Frontal cortex (tissue), 4 donors: Measurements from ENCODE around the gene RHCE. TPM values are rescaled to one million over a fixed set of nuclear protein-coding genes. Genes with fewer than 3 reads are reported as not detected.
"Not testable (repeated sequence)": the region's sequence is repeated elsewhere in the genome, so short reads cannot be mapped to it uniquely, and the experiment has no call there.

Experiments
- DNase-seq, 2 donors: peaks; one replicate each; pipeline ENCODE4 v3.0.0; 2012; ENCODE audit warnings: low spot score in 2 of 2
- FAIRE-seq: peaks from 2 replicates; lab custom pipeline; 2012; peaks lifted over from hg19 to GRCh38; lab: Jason Lieb, UNC
- total RNA-seq: library from RNA; depleted of rRNA; stranded (reverse); fragments of >200 nt; gene quantifications from one replicate; pipeline ENCODE4 v1.2.3, GENCODE V29; 2014
- donor health status: control.
- donor health status: control.
- donor health status: control.

The RHCE gene
- total RNA-seq = under 0.01 TPM

DNA sequence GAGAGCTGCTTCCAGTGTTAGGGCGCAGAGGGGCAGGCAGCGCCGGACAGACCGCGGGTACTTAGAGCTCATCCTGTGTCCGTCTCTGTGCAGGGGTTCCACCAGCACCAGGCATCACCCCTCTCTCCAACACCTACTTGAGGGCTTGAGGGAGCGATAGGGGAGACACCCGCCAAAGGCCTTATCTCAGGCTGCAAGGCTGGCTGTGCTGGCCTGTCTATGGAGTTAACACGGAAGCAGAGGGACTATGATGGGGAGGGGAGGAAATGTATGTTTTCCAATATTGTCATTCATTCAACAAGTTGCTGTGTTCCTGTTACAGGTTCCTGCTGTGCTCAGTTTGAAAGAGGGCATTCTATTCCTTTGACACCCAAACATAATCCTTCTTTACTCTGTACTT is at the start of gene RHCE:
Gene RHCE, minus strand, starts transcription at position 111 of the 400 bp plus-strand sequence. Its CDS starts 39 bp downstream, at position 72.
- FAIRE-seq, DNase-seq: not testable (repeated sequence)

GRCh38 chr1:25469177-25469576 is 48.6 kb upstream of the RHCE start:
- FAIRE-seq (no peak), DNase-seq (no peak)

DNA sequence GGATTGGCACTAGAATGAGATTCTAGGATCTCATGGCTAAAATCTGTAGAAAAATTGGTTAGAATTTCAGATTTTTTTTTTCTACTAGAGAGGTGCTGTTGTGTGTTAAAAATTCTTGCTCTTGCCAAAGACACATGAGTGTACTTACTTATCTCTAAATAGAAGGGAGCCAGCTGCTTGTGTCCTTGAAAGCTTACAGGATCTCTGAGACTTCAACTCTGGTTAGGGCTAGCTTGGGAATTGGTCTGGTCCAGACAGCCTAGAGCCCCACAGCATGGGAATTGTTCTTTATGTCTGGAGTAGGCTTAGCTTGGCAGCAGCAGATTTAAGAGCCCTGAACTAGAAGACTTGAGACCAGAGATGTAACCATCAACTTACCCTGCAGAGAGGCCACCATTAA is 47.4 kb upstream of the RHCE start:
- FAIRE-seq (no peak), DNase-seq (no peak)

GRCh38 chr1:25467616-25468015 is 47.0 kb upstream of the RHCE start:
- FAIRE-seq = no peak
- no peak for DNase-seq

DNA sequence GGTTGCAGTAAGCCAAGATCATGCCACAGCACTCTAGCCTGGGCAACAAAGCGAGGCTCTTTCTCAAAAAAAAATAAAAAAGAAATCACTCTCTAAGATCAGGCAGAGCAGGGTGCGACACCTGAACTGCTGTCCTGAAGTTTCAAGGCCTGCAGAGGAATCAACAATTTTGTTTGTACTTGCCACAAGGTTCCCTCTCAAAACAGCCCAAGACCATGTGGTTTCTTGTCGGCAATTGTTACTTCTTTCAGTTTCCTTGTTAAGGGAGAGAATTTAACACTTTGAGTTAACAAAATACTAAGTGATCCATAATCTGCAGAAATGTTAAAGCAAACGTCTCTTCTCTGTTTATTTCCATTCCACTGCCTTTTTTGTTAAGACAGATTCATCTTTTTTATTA is 46.6 kb upstream of the RHCE start:
- no peak for FAIRE-seq

GRCh38 chr1:25462732-25463131 is 42.1 kb upstream of the RHCE start:
- DNase-seq (no peak), FAIRE-seq (no peak)

More for the DNA sequence above, 46.6 kb upstream of the RHCE start:
- DNase-seq = no peak

DNA sequence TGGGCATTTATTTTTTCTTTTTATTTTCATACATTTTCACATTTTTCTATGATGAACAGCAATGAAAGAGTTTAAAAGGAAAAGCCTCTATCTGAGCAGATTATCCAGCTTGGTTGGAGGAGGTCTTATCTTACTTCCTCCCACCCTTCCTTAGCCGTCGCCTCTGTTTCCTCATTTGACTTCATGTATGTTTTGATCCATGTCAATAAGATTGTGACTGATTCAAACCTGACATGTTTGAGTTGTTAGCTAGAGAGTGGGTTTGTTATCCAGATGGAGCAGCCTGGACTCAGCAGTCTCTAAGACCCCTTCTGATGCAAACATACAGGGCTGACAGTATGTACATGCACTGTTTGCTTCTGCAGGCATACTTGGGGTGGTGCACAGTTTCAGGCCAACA is 41.2 kb upstream of the RHCE start:
- no peak for FAIRE-seq
- no peak for DNase-seq

DNA sequence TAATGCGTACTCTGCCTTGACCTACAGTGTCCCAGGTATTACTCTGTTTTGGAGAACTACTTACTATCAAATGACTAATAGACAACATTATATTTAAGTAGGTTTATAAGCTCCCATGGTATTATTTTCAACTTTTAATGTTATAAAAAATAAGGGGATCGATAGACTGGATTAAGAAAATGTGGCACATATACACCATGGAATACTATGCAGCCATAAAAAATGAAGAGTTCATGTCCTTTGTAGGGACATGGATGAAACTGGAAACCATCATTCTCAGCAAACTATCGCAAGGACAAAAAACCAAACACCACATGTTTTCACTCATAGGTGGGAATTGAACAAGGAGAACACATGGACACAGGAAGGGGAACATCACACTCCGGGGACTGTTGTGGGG is 40.2 kb upstream of the RHCE start:
- not testable (repeated sequence) for FAIRE-seq, DNase-seq

DNA sequence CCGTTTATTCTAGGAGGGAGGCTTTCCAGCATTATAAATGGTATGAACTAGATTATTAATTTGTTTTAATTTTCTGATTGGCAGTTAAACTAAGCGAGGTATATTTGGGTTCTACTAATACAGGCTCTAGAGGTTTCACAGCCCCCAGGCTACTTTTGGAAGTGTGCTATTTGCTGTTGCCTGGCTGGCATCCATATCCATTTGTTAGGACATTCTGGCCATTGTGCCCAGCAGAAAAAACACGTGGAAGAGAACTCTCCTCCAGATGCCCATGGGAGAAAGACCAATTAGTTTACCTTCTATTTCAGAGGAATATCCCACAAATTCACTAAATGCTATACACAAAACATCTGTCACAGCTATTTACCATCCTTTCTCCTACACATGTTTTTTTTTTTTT is 39.4 kb upstream of the RHCE start:
- no peak for FAIRE-seq

GRCh38 chr1:25458541-25459298 is 38.1 kb upstream of the RHCE start:
- FAIRE-seq = no peak
- DNase-seq = no peak

More for the DNA sequence above, 39.4 kb upstream of the RHCE start:
- DNase-seq = no peak

DNA sequence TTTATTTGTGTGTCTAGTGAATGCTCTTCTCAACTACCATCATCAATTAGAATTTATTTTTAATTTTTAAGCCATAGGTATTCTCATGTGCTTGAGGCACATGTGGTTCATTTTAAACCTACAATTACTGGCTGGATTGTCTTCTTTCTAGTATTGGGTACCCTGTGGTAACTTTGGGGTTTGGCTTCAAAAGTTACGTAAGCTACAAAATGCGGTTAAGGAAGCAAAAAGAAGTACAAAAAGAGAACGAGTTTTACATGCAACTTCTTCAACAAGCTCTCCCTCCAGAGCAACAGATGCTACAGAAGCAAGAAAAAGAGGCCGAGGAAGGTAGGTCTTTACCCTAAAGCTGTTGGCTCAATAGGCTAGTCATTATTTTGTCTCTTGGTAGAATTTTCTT is 35.9 kb upstream of the RHCE start:
- no peak for DNase-seq
- no peak for FAIRE-seq

GRCh38 chr1:25451908-25452307 is 31.3 kb upstream of the RHCE start:
- DNase-seq (no peak), FAIRE-seq (no peak)

- no peak for DNase-seq
- no peak for FAIRE-seq
Observed at GRCh38 chr1:25450891-25451290, 30.3 kb upstream of the RHCE start.

- FAIRE-seq (no peak), DNase-seq (no peak)
Observed at GRCh38 chr1:25447547-25447946, 26.9 kb upstream of the RHCE start.

GRCh38 chr1:25445993-25446538 is 25.4 kb upstream of the RHCE start:
- FAIRE-seq = no peak
- DNase-seq = no peak

- DNase-seq, FAIRE-seq: not testable (repeated sequence)
Observed at GRCh38 chr1:25444604-25445003, 24.0 kb upstream of the RHCE start.

- no peak for DNase-seq
- FAIRE-seq = no peak
Observed at GRCh38 chr1:25443030-25443699, 22.5 kb upstream of the RHCE start.

- DNase-seq = no peak
- no peak for FAIRE-seq
Observed at GRCh38 chr1:25442178-25442577, 21.6 kb upstream of the RHCE start.

DNA sequence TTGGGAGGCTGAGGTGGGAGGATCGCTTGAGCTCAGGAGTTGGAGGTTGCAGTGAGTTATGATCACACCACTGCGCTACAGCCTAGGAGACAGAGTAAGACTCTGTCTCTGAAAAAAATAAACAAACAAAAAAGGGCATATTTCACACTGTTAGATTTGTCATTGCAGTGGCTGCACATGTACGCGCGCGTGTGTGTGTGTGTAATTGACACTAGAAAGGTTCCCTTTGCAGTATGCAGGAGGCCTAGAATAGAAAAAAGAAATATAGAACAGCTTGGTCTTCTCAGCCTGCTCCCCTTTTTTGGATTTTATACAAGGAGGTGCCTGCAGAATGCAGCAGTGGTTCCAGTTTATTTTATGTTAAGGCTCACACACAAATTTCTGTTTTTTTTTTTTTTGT is 18.7 kb upstream of the RHCE start:
- FAIRE-seq = no peak
- DNase-seq = no peak

DNA sequence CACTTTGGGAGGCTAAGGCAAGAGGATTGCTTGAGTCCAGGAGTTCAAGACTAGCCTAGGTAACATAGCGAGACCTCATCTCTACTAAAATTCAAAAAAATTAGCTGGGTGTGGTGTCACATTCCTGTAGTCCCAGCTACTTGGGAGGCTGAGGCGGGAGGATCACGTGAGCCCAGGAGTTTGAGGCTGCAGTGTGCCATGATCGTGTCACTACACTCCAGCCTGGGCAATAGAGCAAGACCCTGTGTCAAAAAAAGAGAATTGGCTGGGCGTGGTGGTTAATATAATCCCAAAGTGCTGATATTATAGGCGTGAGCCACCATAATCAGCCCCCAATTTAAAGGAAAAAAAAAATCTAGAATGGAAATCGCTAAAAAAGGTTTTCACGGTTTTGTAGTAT is 17.0 kb upstream of the RHCE start:
- FAIRE-seq = no peak
- no peak for DNase-seq

DNA sequence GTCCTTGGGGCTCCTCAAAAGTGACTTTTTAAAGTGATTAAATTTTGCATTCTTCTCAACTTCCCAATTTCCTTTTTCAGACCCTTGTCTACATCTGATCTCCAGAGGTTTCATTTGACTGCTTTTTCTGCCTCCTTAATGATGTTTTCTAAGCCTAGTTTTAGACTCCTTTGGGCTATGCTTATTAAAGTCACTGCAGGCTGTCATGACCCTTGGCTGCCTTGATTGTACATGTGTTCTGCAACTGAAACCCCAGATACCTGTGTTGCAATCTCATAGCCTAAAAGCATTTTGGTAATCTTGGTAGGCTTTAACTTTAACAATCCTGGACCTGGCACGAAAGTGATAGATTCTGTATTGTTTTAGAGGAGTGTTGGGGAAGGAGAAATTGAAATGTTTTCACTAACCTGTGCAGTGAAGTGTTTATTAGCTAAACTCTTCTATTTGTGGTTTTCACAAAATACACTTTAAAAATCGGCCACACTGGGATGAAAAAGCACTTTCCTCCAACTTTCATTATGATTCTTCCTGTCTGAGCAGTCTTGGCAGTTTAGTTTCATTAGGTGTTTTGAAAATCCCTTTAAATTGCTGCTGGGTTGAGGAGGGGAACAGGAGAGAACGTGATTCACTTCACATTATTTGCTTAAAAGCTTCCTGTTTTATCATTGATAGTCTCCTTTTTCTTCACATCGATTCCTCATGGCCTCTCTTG is 14.9 kb upstream of the RHCE start:
- no peak for DNase-seq
- no peak for FAIRE-seq
